HepG2 (cell line): Measurements from ENCODE around the gene NOP56. TPM values are rescaled to one million over a fixed set of nuclear protein-coding genes. Genes with fewer than 3 reads are reported as not detected.
A peak's percentile ranks its signal among the peaks of the same experiment; 100 is the strongest.

Source experiments
- ELF3 ChIP-seq: IDR thresholded peaks from 2 replicates; pipeline ENCODE4 v1.6.1; 2016; ENCODE audit warnings: missing genetic modification reagents, missing compliant biosample characterization
- KLF15 ChIP-seq: sonication (generic); formaldehyde crosslinking; IDR thresholded peaks from 2 replicates; pipeline ENCODE4 v1.8.1; 2023; ENCODE audit warnings: borderline replicate concordance, mild to moderate bottlenecking, inconsistent platforms, missing genetic modification reagents, mixed read lengths
- MXI1 ChIP-seq: IDR thresholded peaks from 3 replicates; pipeline ENCODE4 v1.6.1; 2012; ENCODE audit warnings: low read depth, low read length, inconsistent platforms, borderline replicate concordance
- MYNN ChIP-seq: sonication (generic); formaldehyde crosslinking; IDR thresholded peaks from 2 replicates; pipeline ENCODE4 v1.4.0; 2020; ENCODE audit warnings: mild to moderate bottlenecking, low read depth, missing genetic modification reagents
- NCOA1 ChIP-seq: sonication (generic); formaldehyde crosslinking; IDR thresholded peaks from 2 replicates; pipeline ENCODE4 v1.9.0; 2021; ENCODE audit warnings: missing genetic modification reagents
- SNAI1 ChIP-seq: sonication (generic); formaldehyde crosslinking; IDR thresholded peaks from 2 replicates; pipeline ENCODE4 v1.5.0; 2020; ENCODE audit warnings: mild to moderate bottlenecking, missing genetic modification reagents, borderline replicate concordance
- TEAD3 ChIP-seq: optimal IDR thresholded peaks from 2 replicates; pipeline ENCODE3; 2016; ENCODE audit warnings: borderline replicate concordance
- ZBTB20 ChIP-seq: sonication (generic); formaldehyde crosslinking; IDR thresholded peaks from 2 replicates; pipeline ENCODE4 v1.8.1; 2023; ENCODE audit warnings: missing genetic modification reagents, low read depth, mild to moderate bottlenecking, borderline replicate concordance
- ZBTB3 ChIP-seq: sonication (generic); formaldehyde crosslinking; IDR thresholded peaks from 2 replicates; pipeline ENCODE4 v1.4.0; 2020; ENCODE audit warnings: low read depth, mild to moderate bottlenecking, moderate library complexity, missing genetic modification reagents, borderline replicate concordance
- ZBTB46 ChIP-seq: sonication (generic); formaldehyde crosslinking; IDR thresholded peaks from 2 replicates; pipeline ENCODE4 v1.4.0; 2020; ENCODE audit warnings: mild to moderate bottlenecking, missing genetic modification reagents, borderline replicate concordance
- ZKSCAN1 ChIP-seq: fragments of 150-350 bp; IDR thresholded peaks from 2 replicates; pipeline ENCODE4 v1.6.1; 2014; ENCODE audit warnings: low read length
- ZNF280D ChIP-seq: sonication (generic); formaldehyde crosslinking; IDR thresholded peaks from 2 replicates; pipeline ENCODE4 v1.5.1; 2020; ENCODE audit warnings: mild to moderate bottlenecking, missing genetic modification reagents
- ZNF383 ChIP-seq: sonication (generic); formaldehyde crosslinking; IDR thresholded peaks from 2 replicates; pipeline ENCODE4 v1.4.0; 2020; ENCODE audit warnings: missing genetic modification reagents, mild to moderate bottlenecking, borderline replicate concordance
- ZNF652 ChIP-seq: IDR thresholded peaks from 2 replicates; pipeline ENCODE4 v1.6.1; 2016; ENCODE audit warnings: low read depth, borderline replicate concordance
- ZNF737 ChIP-seq: sonication (generic); formaldehyde crosslinking; IDR thresholded peaks from 2 replicates; pipeline ENCODE4 v1.5.0; 2020; ENCODE audit warnings: missing genetic modification reagents, mild to moderate bottlenecking, borderline replicate concordance
- ZNF768 ChIP-seq: sonication (generic); formaldehyde crosslinking; IDR thresholded peaks from 2 replicates; pipeline ENCODE4 v1.4.0; 2020; ENCODE audit warnings: missing genetic modification reagents
- ZNF782 ChIP-seq: sonication (generic); formaldehyde crosslinking; IDR thresholded peaks from 2 replicates; pipeline ENCODE4 v1.4.0; 2020; ENCODE audit warnings: missing genetic modification reagents, mild to moderate bottlenecking, borderline replicate concordance
- polyA plus RNA-seq, 8 experiments: library from polyadenylated mRNA; depleted of rRNA in 3 of 8; stranded (reverse) in 7 of 8; unstranded in 1 of 8; fragments of >200 nt; fragmentation: Illumina TruSeq in 4 of 8; extraction: Trizol in 4 of 8; gene quantifications; 2 replicates each; pipeline versions ENCODE4 v1.2.1 to v1.2.3, GENCODE V29; 2011 to 2016; ENCODE audit warnings: low read depth in 4 of 8, missing spikeins in 1 of 8, mixed read lengths in 1 of 8; ENCODE audit not compliant: insufficient read depth in 1 of 8
- total RNA-seq, 5 experiments: library from RNA; depleted of rRNA; stranded (reverse); fragments of >200 nt; fragmentation: Illumina TruSeq; extraction: Trizol; gene quantifications; 2 replicates each; pipeline ENCODE4 v1.2.3, GENCODE V29; 2016; ENCODE audit warnings: low read depth in 1 of 5
- TF ChIP-seq, protein P1 (sequence below): sonication (generic); formaldehyde crosslinking; IDR thresholded peaks from 2 replicates; pipeline ENCODE4 v1.5.0; 2020; ENCODE audit warnings: missing genetic modification reagents
- TF ChIP-seq, protein P2 (sequence below): sonication (generic); formaldehyde crosslinking; IDR thresholded peaks from 2 replicates; pipeline ENCODE4 v1.5.0; 2020; ENCODE audit warnings: missing genetic modification reagents
- TF ChIP-seq, protein P3 (sequence below): sonication (generic); formaldehyde crosslinking; IDR thresholded peaks from 2 replicates; pipeline ENCODE4 v1.9.0; 2021; ENCODE audit warnings: missing genetic modification reagents, mild to moderate bottlenecking, borderline replicate concordance

NOP56 gene
- total and polyA plus RNA-seq, 2 of the 13 experiments (the other 11 are each of a cell fraction or from before 2014, with no cell fraction given), result 369 to 1,116 TPM

GRCh38 chr20:2652724-2653555 lies 508 bp downstream of the NOP56 start (continued):
- TF ChIP-seq KLF15 (CRISPR knock-in tag) (no peak; the same call in none of the 2 replicates), ZNF280D (CRISPR knock-in tag) (no peak; the same call in 1 of the 2 replicates), MYNN (CRISPR knock-in tag) (no peak; the same call in 1 of the 2 replicates), ZNF737 (CRISPR knock-in tag) (0 out of 2 replicates have a peak, but pooled peaks have one; percentile 57), NCOA1 (no peak; the same call in 1 of the 2 replicates), MXI1 (peak; percentile 85), ZNF782 (CRISPR knock-in tag) (peak; percentile 80), TEAD3 (no peak), ZNF383 (CRISPR knock-in tag) (0 out of 2 replicates have a peak, but pooled peaks have one; percentile 93), ZNF768 (CRISPR knock-in tag) (peak; percentile 49; the same call in 1 of the 2 replicates), ZNF652 (CRISPR knock-in tag) (no peak), ELF3 (CRISPR knock-in tag) (0 out of 2 replicates have a peak, but pooled peaks have one; percentile 6), ZKSCAN1 (no peak), ZBTB3 (peak; percentile 92; the same call in 1 of the 2 replicates), ZBTB46 (CRISPR knock-in tag) (peak; percentile 79; the same call in 1 of the 2 replicates), ZBTB20 (peak; percentile 54), SNAI1 (peak; percentile 22; the same call in 1 of the 2 replicates)
- TF ChIP-seq, protein P1, sequence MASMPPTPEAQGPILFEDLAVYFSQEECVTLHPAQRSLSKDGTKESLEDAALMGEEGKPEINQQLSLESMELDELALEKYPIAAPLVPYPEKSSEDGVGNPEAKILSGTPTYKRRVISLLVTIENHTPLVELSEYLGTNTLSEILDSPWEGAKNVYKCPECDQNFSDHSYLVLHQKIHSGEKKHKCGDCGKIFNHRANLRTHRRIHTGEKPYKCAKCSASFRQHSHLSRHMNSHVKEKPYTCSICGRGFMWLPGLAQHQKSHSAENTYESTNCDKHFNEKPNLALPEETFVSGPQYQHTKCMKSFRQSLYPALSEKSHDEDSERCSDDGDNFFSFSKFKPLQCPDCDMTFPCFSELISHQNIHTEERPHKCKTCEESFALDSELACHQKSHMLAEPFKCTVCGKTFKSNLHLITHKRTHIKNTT (CRISPR knock-in tag), result peak; percentile 23; the same call in 1 of the 2 replicates
- TF ChIP-seq, protein P2, sequence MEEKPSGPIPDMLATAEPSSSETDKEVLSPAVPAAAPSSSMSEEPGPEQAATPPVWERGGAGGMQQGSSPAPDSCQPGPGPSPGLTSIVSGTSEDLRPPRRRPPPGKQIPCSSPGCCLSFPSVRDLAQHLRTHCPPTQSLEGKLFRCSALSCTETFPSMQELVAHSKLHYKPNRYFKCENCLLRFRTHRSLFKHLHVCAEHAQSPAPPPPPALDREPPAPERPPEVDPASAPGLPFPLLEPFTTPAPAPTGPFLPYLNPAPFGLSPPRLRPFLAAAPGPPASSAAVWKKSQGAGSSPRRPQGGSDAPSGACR (CRISPR knock-in tag), result no peak; the same call in 1 of the 2 replicates
- TF ChIP-seq, protein P3, sequence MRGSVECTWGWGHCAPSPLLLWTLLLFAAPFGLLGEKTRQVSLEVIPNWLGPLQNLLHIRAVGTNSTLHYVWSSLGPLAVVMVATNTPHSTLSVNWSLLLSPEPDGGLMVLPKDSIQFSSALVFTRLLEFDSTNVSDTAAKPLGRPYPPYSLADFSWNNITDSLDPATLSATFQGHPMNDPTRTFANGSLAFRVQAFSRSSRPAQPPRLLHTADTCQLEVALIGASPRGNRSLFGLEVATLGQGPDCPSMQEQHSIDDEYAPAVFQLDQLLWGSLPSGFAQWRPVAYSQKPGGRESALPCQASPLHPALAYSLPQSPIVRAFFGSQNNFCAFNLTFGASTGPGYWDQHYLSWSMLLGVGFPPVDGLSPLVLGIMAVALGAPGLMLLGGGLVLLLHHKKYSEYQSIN (CRISPR knock-in tag), result 0 out of 2 replicates have a peak, but pooled peaks have one; percentile 35
